PC-9 (cell line): ENCODE measurements around the gene NRG2.

Experiments
- CTCF ChIP-seq: fragments of 200-600 bp; sonication (generic); conservative IDR thresholded peaks from 2 replicates; pipeline ENCODE4 v1.6.1; 2017; ENCODE audit warnings: mixed run types, antibody characterized with exemption, mild to moderate bottlenecking, moderate library complexity
- EZH2 ChIP-seq: fragments of 200-600 bp; sonication (generic); IDR thresholded peaks from 2 replicates; pipeline ENCODE4 v1.8.0; 2017; ENCODE audit warnings: antibody characterized with exemption, low read depth

DNA sequence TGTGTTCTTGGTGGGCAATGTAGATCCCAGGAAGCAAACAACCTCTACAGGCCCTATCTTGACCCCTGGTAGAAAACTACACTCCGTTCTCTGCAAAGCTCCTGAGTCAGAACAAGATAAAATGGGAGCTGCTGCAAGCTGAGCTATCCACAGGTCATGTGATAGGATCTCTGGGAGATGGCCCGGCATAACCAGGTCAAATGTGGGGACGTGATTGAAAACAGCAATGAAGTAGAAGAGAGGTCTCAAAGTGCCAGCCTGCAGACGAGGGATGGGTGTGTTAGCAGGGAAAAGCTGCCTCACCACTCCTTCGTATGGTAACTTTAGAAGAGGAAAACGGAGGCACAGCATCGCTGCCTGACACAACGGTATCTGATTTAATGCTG is 25.0 kb downstream of the NRG2 start:
- TF ChIP-seq CTCF: no peak
- TF ChIP-seq EZH2: no peak
